Kidney epithelial cell (primary cell): ENCODE measurements around the gene UBA7. TPM values are rescaled to one million over a fixed set of nuclear protein-coding genes. Genes with fewer than 3 reads are reported as not detected.

ENCODE experiments used
- DNase-seq: peaks from one replicate; pipeline ENCODE4 v3.0.0-alpha.2; 2010; ENCODE audit warnings: low read depth
- H3K27me3 ChIP-seq: 2 replicates; pipeline ENCODE4 v1.6.0; 2011; ENCODE audit warnings: low read length; ENCODE audit not compliant: control insufficient read depth, insufficient read depth
- H3K36me3 ChIP-seq: 2 replicates; pipeline ENCODE4 v1.5.1; 2011; ENCODE audit warnings: low read length; ENCODE audit not compliant: control insufficient read depth, insufficient read depth
- H3K4me3 ChIP-seq: 2 replicates; pipeline ENCODE4 v1.5.1; 2011; ENCODE audit warnings: low read depth, mild to moderate bottlenecking, control low read depth, low read length
- CTCF ChIP-seq: IDR thresholded peaks from 2 replicates; pipeline ENCODE4 v1.5.1; 2011; ENCODE audit warnings: mild to moderate bottlenecking, moderate library complexity, low read length, control low read depth, inconsistent platforms; ENCODE audit not compliant: insufficient read depth, poor library complexity, severe bottlenecking
- total RNA-seq: library from RNA; depleted of rRNA; stranded (reverse); fragments of >200 nt; gene quantifications from 2 replicates; pipeline ENCODE4 v1.2.3, GENCODE V29; 2015

Gene UBA7
- total RNA-seq, 1 donor from 2014 or later: 6.3 TPM

- H3K36me3 ChIP-seq: no peaks in the 10 kb centered on the region
- DNase-seq: no peak
- H3K4me3 ChIP-seq: no peak overlapping the region
- H3K27me3 ChIP-seq: peaks cover 18% of the 10 kb centered on the region
- no peak for TF ChIP-seq CTCF
Measured at GRCh38 chr3:49806850-49807249, 6.9 kb downstream of the UBA7 start.

DNA sequence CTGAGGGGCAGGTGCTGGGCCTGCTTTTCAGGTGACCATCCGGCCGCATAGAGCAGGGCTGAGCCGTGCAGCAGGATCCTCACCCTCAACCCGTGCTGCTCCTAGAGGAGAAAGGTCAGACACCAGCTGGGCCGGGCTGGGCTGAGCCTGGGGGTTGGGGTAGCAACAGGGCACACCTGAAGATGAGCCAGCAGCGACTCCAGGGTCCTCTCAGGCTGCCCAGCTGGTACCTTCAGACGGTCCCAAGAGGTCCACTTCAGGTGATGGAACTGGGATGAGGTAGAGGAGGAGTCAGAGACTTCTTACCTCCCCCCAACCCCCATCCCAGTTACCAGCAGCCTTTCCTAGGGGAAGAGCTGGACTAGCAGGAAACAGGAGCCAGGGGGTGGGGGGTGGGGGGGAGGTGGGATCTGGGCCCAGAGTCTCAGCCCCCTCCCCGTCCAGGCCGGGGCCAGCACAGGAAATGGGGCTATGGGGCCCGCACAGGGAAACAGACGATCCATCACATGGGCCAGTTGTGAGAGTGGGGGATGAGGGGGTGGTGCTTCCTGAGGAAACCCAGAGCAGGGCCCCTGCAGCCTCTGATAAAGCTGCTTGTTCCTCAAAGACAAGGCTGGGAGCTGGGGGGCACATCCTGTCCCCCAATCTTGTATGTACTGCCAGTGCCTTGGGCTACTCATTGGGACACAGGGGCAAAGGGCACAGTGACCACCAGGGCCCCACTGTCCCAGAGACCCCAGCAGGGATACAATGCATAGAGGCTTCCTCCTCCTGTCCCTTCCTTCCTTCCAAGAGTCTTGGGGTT lies 7.7 kb downstream of the UBA7 start:
- H3K27me3 ChIP-seq: peaks cover 18% of the 10 kb centered on the region
- no peak overlapping the region for H3K4me3 ChIP-seq
- H3K36me3 ChIP-seq: no peaks in the 10 kb centered on the region
- no peak for DNase-seq
- TF ChIP-seq CTCF: no peak

GRCh38 chr3:49805367-49805782 lies 8.4 kb downstream of the UBA7 start:
- TF ChIP-seq CTCF: no peak
- no peak for DNase-seq
- H3K4me3 ChIP-seq: no peak overlapping the region

GRCh38 chr3:49804141-49805041 lies 9.4 kb downstream of the UBA7 start:
- no peak overlapping the region for H3K4me3 ChIP-seq
- H3K27me3 ChIP-seq: peaks cover 18% of the 10 kb centered on the region
- DNase-seq: no peak
- no peak for TF ChIP-seq CTCF
- no peaks in the 10 kb centered on the region for H3K36me3 ChIP-seq

More at GRCh38 chr3:49805367-49805782, 8.4 kb downstream of the UBA7 start:
- no peaks in the 10 kb centered on the region for H3K36me3 ChIP-seq
- peaks cover 18% of the 10 kb centered on the region for H3K27me3 ChIP-seq

- H3K27me3 ChIP-seq: peaks cover 18% of the 10 kb centered on the region
- peak overlapping the region; percentile 56 for H3K4me3 ChIP-seq
- no peak for DNase-seq
- no peaks in the 10 kb centered on the region for H3K36me3 ChIP-seq
- TF ChIP-seq CTCF: no peak
Measured at GRCh38 chr3:49803465-49804140, 10.2 kb downstream of the UBA7 start.
